ENCODE data around the gene UHRF1. TPM values are rescaled to one million over a fixed set of nuclear protein-coding genes. Genes with fewer than 3 reads are reported as not detected.

Gene UHRF1
- total and polyA plus RNA-seq, 2 donors from 2014 or later = 0.19 to 3.1 TPM

GRCh38 chr19:4923276-4923747 lies 14.0 kb downstream of the UHRF1 start:
- H3K36me3 ChIP-seq (ENCODE audit: control insufficient read depth in 2 of 3, insufficient read depth in 3 of 3, low read length in 3 of 3) = no peaks in the 10 kb centered on the region
- H3K9me3 ChIP-seq (ENCODE audit: control insufficient read depth in 2 of 3, insufficient read depth in 1 of 3, low read length in 3 of 3) = no peaks in the 10 kb centered on the region
- H3K4me1 ChIP-seq (ENCODE audit: control insufficient read depth in 2 of 3, insufficient read depth in 2 of 3, low read depth in 1 of 3, low read length in 3 of 3) = no peaks in the 10 kb centered on the region
- TF ChIP-seq CTCF (IDR thresholded peaks at IDR 0.05; ENCODE audit: borderline replicate concordance, extremely low read depth, insufficient read depth) = no peak
- H3K27ac ChIP-seq (ENCODE audit: low read depth in 2 of 2, low read length in 2 of 2) = no peak overlapping the region
- H3K9ac ChIP-seq (ENCODE audit: low read length in 3 of 3) = no peak overlapping the region
- no peaks in the 10 kb centered on the region for H3K27me3 ChIP-seq (ENCODE audit: control insufficient read depth, insufficient read depth, low read length)
- no peak overlapping the region for H3K4me3 ChIP-seq (ENCODE audit: low read length in 3 of 3)
- DNase-seq (no peak), FAIRE-seq (no peak)
- intact Hi-C loops (cut with DNase I) = no loop called here

GRCh38 chr19:4929186-4929585 lies 19.9 kb downstream of the UHRF1 start:
- no peak overlapping the region for H3K4me3 ChIP-seq (ENCODE audit: low read length in 3 of 3)
- H3K9me3 ChIP-seq (ENCODE audit: control insufficient read depth in 2 of 3, insufficient read depth in 1 of 3, low read length in 3 of 3) = no peaks in the 10 kb centered on the region
- H3K27ac ChIP-seq (ENCODE audit: low read depth in 2 of 2, low read length in 2 of 2) = no peak overlapping the region
- H3K4me1 ChIP-seq (ENCODE audit: control insufficient read depth in 2 of 3, insufficient read depth in 2 of 3, low read depth in 1 of 3, low read length in 3 of 3) = no peaks in the 10 kb centered on the region
- no peak overlapping the region for H3K9ac ChIP-seq (ENCODE audit: low read length in 3 of 3)
- no peak for TF ChIP-seq CTCF (IDR thresholded peaks at IDR 0.05; ENCODE audit: borderline replicate concordance, extremely low read depth, insufficient read depth)
- FAIRE-seq (no peak), DNase-seq (no peak)
- no peaks in the 10 kb centered on the region for H3K36me3 ChIP-seq (ENCODE audit: control insufficient read depth in 2 of 3, insufficient read depth in 3 of 3, low read length in 3 of 3)
- intact Hi-C loops (cut with DNase I) = no loop called here
- no peaks in the 10 kb centered on the region for H3K27me3 ChIP-seq (ENCODE audit: control insufficient read depth, insufficient read depth, low read length)

- intact Hi-C loops (cut with DNase I) = no loop called here
- Histone ChIP-seq H3K27ac (ENCODE audit: low read depth in 2 of 2, low read length in 2 of 2) (no peak overlapping the region), H3K27me3 (ENCODE audit: control insufficient read depth, insufficient read depth, low read length) (no peaks in the 10 kb centered on the region)
Measured at GRCh38 chr19:4930664-4931063, 21.4 kb downstream of the UHRF1 start.

More at GRCh38 chr19:4930664-4931063, 21.4 kb downstream of the UHRF1 start:
- H3K36me3 ChIP-seq (ENCODE audit: control insufficient read depth in 2 of 3, insufficient read depth in 3 of 3, low read length in 3 of 3) = no peaks in the 10 kb centered on the region
- H3K9ac ChIP-seq (ENCODE audit: low read length in 3 of 3) = no peak overlapping the region
- no peak for FAIRE-seq
- DNase-seq = no peak
- no peak overlapping the region for H3K4me3 ChIP-seq (ENCODE audit: low read length in 3 of 3)
- H3K9me3 ChIP-seq (ENCODE audit: control insufficient read depth in 2 of 3, insufficient read depth in 1 of 3, low read length in 3 of 3) = no peaks in the 10 kb centered on the region
- H3K4me1 ChIP-seq (ENCODE audit: control insufficient read depth in 2 of 3, insufficient read depth in 2 of 3, low read depth in 1 of 3, low read length in 3 of 3) = no peaks in the 10 kb centered on the region
- TF ChIP-seq CTCF (IDR thresholded peaks at IDR 0.05; ENCODE audit: borderline replicate concordance, extremely low read depth, insufficient read depth) = no peak
